Mucosa of rectum (tissue), 2 donors: ENCODE results near the gene BRIX1.
"Not testable (repeated sequence)": the region's sequence is repeated elsewhere in the genome, so short reads cannot be mapped to it uniquely, and the experiment has no call there.

ENCODE experiments used
- H3K27ac ChIP-seq, 2 donors: one replicate each; pipeline ENCODE4 v1.7.0; 2013; ENCODE audit warnings: inconsistent platforms in 2 of 2, low read depth in 2 of 2, low read length in 2 of 2
- H3K27me3 ChIP-seq, 2 donors: one replicate each; pipeline ENCODE4 v1.7.0; 2013; ENCODE audit warnings: low read length in 2 of 2; ENCODE audit not compliant: control insufficient read depth in 2 of 2, insufficient read depth in 2 of 2
- H3K36me3 ChIP-seq, 2 donors: one replicate each; pipeline ENCODE4 v1.7.0; 2013; ENCODE audit warnings: low read length in 2 of 2; ENCODE audit not compliant: control insufficient read depth in 2 of 2, insufficient read depth in 2 of 2
- H3K4me1 ChIP-seq, 2 donors: one replicate each; pipeline ENCODE4 v1.7.0; 2013; ENCODE audit warnings: low read length in 2 of 2, mild to moderate bottlenecking in 1 of 2; ENCODE audit not compliant: control insufficient read depth in 2 of 2, insufficient read depth in 2 of 2
- H3K4me3 ChIP-seq, 2 donors: one replicate each; pipeline ENCODE4 v1.7.0; 2013; ENCODE audit warnings: low read length in 2 of 2
- H3K9ac ChIP-seq, 2 donors: one replicate each; pipeline ENCODE4 v1.7.0; 2013; ENCODE audit warnings: low read length in 2 of 2, low read depth in 1 of 2, mild to moderate bottlenecking in 1 of 2
- H3K9me3 ChIP-seq, 2 donors: one replicate each; pipeline ENCODE4 v1.7.0; 2013; ENCODE audit warnings: low read length in 2 of 2; ENCODE audit not compliant: control insufficient read depth in 2 of 2
- donor health status: healthy.
- donor health status: Normal muscosa, but diverticular disease.

Gene BRIX1

DNA sequence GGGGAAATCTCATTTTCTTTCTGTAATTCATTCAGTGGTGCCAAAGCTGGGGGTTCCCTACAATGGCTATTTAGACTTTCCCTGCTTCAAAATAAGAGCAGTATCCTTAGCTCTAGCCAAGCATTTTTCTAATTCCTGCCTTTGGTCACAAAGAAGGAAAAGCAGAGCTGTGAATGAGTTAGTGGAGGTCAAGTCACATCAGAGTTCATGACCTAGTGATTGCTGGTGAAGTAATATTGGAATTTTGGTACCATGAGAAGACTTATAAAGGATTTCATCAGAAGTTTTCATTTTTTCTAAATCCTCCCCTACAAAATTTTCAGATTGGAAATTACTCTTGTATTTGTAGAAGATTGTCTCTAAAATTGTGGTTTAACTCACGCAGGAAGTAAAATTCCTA is 41.8 kb downstream of the BRIX1 start:
- no peaks in the 10 kb centered on the region for H3K9me3 ChIP-seq
- H3K9ac ChIP-seq: no peak overlapping the region
- H3K36me3 ChIP-seq: peaks cover 11 to 14% of the 10 kb centered on the region in 2 donors
- no peak overlapping the region for H3K4me3 ChIP-seq
- no peak overlapping the region for H3K27ac ChIP-seq
- H3K4me1 ChIP-seq: no peaks in the 10 kb centered on the region
- no peaks in the 10 kb centered on the region for H3K27me3 ChIP-seq

DNA sequence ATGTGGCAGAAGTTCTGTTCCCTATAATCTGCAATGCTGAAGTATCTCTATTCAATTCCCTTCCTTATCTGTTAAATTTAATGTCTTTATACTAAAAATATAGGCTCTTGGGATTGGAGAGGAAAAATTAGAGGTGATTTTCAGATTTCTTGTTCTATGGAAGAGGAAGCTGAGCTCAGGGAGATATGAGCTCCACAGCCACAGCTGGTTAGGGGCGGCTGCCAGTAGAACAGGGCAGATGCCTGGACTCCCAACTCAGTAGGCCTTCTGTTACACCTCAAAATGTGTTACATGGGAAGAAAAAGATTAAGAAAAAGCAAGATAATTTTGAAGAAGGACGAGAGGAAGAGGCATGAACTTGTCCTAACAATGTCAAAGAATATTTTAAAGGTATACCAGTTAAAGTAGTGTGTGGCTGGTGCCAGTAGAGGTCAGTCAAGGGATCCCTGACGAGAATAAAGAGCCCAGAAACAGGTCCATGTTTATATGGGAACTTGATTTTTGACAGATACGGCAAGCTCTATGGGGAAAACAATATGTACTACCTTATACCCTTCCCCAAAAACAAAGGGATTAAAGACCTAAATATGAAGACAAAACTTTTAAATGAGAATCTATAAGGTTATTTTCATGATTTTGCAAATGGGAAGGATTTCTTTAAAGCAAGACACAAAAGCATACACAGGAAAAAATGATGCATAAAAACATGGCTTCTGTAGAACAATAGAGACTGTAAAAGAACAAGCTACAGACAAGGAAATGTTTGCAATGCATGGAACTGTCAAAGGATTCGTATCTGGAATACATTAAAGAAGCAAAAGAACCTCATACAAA is 42.6 kb downstream of the BRIX1 start:
- H3K4me1 ChIP-seq: no peaks in the 10 kb centered on the region
- no peak overlapping the region for H3K9ac ChIP-seq
- H3K9me3 ChIP-seq: no peaks in the 10 kb centered on the region
- H3K27me3 ChIP-seq: no peaks in the 10 kb centered on the region
- no peak overlapping the region for H3K4me3 ChIP-seq
- H3K36me3 ChIP-seq: peaks cover 9 to 10% of the 10 kb centered on the region in 2 donors
- no peak overlapping the region for H3K27ac ChIP-seq

DNA sequence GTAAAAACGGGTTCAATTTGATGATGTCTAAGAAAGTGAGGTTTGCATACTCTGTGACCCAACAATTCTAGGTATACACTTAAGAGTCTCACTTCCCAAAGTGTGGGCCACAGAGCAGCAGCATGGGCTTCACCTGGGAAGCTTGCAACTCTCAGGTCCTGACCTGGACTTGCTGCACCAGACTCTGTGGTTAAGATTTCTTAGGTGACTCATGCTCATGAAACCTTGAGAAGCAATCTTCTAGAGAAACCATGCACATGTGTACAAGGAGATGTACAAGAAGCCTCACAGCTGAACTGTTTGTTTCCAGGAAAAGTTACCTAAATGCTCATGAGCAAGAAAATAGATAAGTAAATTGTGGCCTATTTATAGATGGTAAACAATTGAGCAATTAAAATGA is 43.8 kb downstream of the BRIX1 start:
- no peak overlapping the region for H3K9ac ChIP-seq
- no peak overlapping the region for H3K27ac ChIP-seq
- no peaks in the 10 kb centered on the region for H3K4me1 ChIP-seq
- no peak overlapping the region for H3K4me3 ChIP-seq
- H3K27me3 ChIP-seq: no peaks in the 10 kb centered on the region
- H3K36me3 ChIP-seq: peaks cover 2 to 6% of the 10 kb centered on the region in 2 donors
- H3K9me3 ChIP-seq: no peaks in the 10 kb centered on the region

DNA sequence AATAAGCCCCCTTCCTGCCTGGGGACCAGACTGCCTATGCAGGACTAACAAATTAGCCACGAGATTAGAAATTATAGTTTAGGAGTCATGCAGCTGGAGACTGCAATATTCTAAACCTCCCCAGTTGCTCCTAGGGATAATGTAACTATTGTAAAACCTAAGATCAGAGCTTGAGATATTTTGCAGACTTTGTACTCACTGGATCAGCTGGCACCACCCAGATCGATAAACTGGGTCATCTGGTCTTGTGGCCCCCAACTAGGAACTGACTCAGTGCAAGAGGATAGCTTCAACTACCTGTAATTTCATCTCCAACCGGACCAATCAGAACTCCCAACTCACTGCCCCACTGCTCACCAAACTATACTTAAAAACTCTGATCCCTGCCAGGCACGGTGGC is 52.0 kb downstream of the BRIX1 start:
- Histone ChIP-seq H3K9me3 (no peaks in the 10 kb centered on the region), H3K4me3 (no peak overlapping the region), H3K27ac (no peak overlapping the region), H3K4me1 (no peaks in the 10 kb centered on the region), H3K27me3 (no peaks in the 10 kb centered on the region), H3K9ac (no peak overlapping the region), H3K36me3 (no peaks in the 10 kb centered on the region)

DNA sequence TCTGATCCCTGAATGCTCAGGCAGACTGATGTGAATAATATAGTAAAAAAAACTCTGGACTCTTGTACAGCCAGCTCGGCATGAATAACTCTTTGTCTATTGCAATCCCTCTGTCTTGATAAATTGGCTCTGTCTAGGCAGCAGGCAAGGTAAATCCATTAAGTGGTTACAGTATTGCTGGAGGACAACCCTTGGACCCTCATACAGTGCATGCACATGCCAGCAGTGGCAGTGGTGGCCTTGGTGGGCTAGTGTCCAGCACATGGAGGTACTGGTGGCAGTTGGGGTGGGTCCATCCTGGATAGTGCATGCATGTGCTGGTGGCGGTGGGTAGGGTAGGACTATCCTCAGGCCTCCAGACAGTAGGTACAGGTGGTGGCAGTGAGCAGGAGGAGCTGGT is 52.7 kb downstream of the BRIX1 start:
- Histone ChIP-seq H3K27ac (no peak overlapping the region), H3K4me3 (no peak overlapping the region), H3K27me3 (no peaks in the 10 kb centered on the region), H3K9me3 (no peaks in the 10 kb centered on the region), H3K9ac (no peak overlapping the region), H3K36me3 (no peaks in the 10 kb centered on the region), H3K4me1 (no peaks in the 10 kb centered on the region)

DNA sequence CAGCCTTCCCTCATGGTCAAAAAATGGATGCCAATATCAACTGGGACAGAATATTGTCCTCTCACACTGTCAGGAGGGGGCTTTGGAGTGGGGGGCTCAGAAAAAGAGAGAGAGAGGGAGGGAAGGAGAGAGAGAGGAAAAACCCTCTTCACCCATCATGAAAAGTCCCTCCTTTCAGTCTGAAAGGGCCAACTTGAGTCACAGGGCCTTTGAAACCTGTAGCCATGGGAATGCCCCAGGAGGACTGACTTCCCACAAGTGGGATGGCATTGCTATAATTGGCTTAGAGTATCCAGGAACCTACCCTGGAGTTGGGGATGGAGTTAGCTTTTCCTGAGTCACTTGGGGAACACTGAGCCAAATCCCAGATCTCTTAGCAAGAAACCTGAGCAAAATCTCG is 55.0 kb downstream of the BRIX1 start:
- H3K4me1 ChIP-seq: no peaks in the 10 kb centered on the region
- no peaks in the 10 kb centered on the region for H3K27me3 ChIP-seq
- no peak overlapping the region for H3K4me3 ChIP-seq
- H3K36me3 ChIP-seq: no peaks in the 10 kb centered on the region
- no peak overlapping the region for H3K27ac ChIP-seq
- H3K9me3 ChIP-seq: no peaks in the 10 kb centered on the region
- no peak overlapping the region for H3K9ac ChIP-seq

DNA sequence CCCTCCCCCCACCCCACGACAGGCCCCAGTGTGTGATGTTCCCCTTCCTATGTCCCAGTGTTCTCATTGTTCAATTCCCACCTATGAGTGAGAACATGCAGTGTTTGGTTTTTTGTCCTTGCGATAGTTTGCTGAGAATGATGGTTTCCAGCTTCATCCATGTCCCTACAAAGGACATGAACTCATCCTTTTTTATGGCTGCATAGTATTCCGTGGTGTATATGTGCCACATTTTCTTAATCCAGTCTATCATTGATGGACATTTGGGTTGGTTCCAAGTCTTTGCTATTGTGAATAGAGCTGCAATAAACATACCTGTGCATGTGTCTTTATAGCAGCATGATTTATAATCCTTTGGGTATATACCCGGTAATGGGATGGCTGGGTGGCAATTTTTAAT is 56.1 kb downstream of the BRIX1 start:
- not testable (repeated sequence) for H3K27me3 ChIP-seq, H3K27ac ChIP-seq, H3K9me3 ChIP-seq, H3K4me1 ChIP-seq, H3K4me3 ChIP-seq, H3K9ac ChIP-seq, H3K36me3 ChIP-seq
